GM23338 (cell line): Measurements from ENCODE around the gene TPRG1. TPM values are rescaled to one million over a fixed set of nuclear protein-coding genes. Genes with fewer than 3 reads are reported as not detected.

ENCODE experiments used
- ATAC-seq: fragments of 200-7000 bp; cut with Tn5 transposase; 3 replicates; pipeline ENCODE4 v1.9.1; 2020
- DNase-seq: peaks from one replicate; pipeline ENCODE4 v3.0.0-alpha.2; 2015; ENCODE audit warnings: low spot score
- H2AFZ ChIP-seq: fragments of 200-600 bp; sonication (generic); 2 replicates; pipeline ENCODE4 v1.8.0; 2016; ENCODE audit warnings: antibody characterized with exemption, mild to moderate bottlenecking, moderate library complexity
- H3F3A ChIP-seq: fragments of 200-600 bp; sonication (generic); replicated peaks from 2 replicates; pipeline ENCODE4 v1.8.0; 2017; ENCODE audit warnings: antibody characterized with exemption, mixed run types, low read depth
- H3K27ac ChIP-seq: fragments of 200-600 bp; sonication (generic); 2 replicates; pipeline ENCODE4 v1.6.1; 2016; ENCODE audit warnings: low read depth
- H3K27me3 ChIP-seq: fragments of 200-600 bp; sonication (generic); 2 replicates; pipeline ENCODE4 v1.8.0; 2016; ENCODE audit warnings: mild to moderate bottlenecking, mixed run types, moderate library complexity; ENCODE audit not compliant: insufficient read depth
- H3K36me3 ChIP-seq: fragments of 200-600 bp; sonication (generic); 2 replicates; pipeline ENCODE4 v1.8.0; 2016; ENCODE audit warnings: mild to moderate bottlenecking; ENCODE audit not compliant: insufficient read depth
- H3K4me1 ChIP-seq: fragments of 200-600 bp; sonication (generic); 2 replicates; pipeline ENCODE4 v1.8.0; 2016; ENCODE audit warnings: mild to moderate bottlenecking, moderate library complexity; ENCODE audit not compliant: insufficient read depth
- H3K4me2 ChIP-seq: fragments of 200-600 bp; sonication (generic); 2 replicates; pipeline ENCODE4 v1.7.1; 2017; ENCODE audit warnings: mixed run types
- H3K4me3 ChIP-seq: fragments of 200-600 bp; sonication (generic); 2 replicates; pipeline ENCODE4 v1.6.1; 2016; ENCODE audit warnings: mixed run types
- H3K79me2 ChIP-seq: fragments of 200-600 bp; sonication (generic); replicated peaks from 2 replicates; pipeline ENCODE4 v1.8.0; 2017; ENCODE audit warnings: mild to moderate bottlenecking; ENCODE audit not compliant: insufficient read depth
- H3K9me2 ChIP-seq: fragments of 200-600 bp; sonication (generic); 2 replicates; pipeline ENCODE4 v1.8.0; 2017; ENCODE audit not compliant: insufficient read depth
- H4K20me1 ChIP-seq: fragments of 200-600 bp; sonication (generic); replicated peaks from 2 replicates; pipeline ENCODE4 v1.8.0; 2017; ENCODE audit warnings: mild to moderate bottlenecking; ENCODE audit not compliant: insufficient read depth
- H3K27ac Mint-ChIP-seq: 2 replicates; pipeline ENCODE4 v1.8.0; 2020; ENCODE audit warnings: inconsistent platforms, mild to moderate bottlenecking, moderate library complexity, mixed read lengths
- H3K27me3 Mint-ChIP-seq: 3 replicates; pipeline ENCODE4 v1.8.0; 2022; ENCODE audit warnings: low read depth, mild to moderate bottlenecking, moderate library complexity, mixed read lengths, inconsistent platforms; ENCODE audit not compliant: insufficient read depth, poor library complexity
- H3K36me3 Mint-ChIP-seq: 3 replicates; pipeline ENCODE4 v1.8.0; 2021; ENCODE audit warnings: low read depth, mild to moderate bottlenecking, inconsistent platforms, moderate library complexity, mixed read lengths
- H3K4me1 Mint-ChIP-seq: 3 replicates; pipeline ENCODE4 v1.8.0; 2020; ENCODE audit warnings: mild to moderate bottlenecking, inconsistent platforms, mixed read lengths
- H3K4me3 Mint-ChIP-seq: 3 replicates; pipeline ENCODE4 v1.8.0; 2021; ENCODE audit warnings: moderate library complexity, mild to moderate bottlenecking, inconsistent platforms, mixed read lengths
- H3K9me3 Mint-ChIP-seq: 3 replicates; pipeline ENCODE4 v1.8.0; 2020; ENCODE audit warnings: moderate library complexity, mild to moderate bottlenecking, inconsistent platforms, mixed read lengths
- CREB1 ChIP-seq: fragments of 250-450 bp; sonication (Bioruptor Pico); IDR thresholded peaks from 2 replicates; pipeline ENCODE4 v1.5.0; 2020; ENCODE audit warnings: low read depth, mild to moderate bottlenecking, moderate library complexity
- EZH2 ChIP-seq: fragments of 200-600 bp; sonication (generic); IDR thresholded peaks from one replicate; pipeline ENCODE4 v1.8.0; 2017; ENCODE audit warnings: antibody characterized with exemption, mild to moderate bottlenecking, low read depth; ENCODE audit not compliant: unreplicated experiment
- EZH2phosphoT487 ChIP-seq: fragments of 200-600 bp; sonication (generic); IDR thresholded peaks from one replicate; pipeline ENCODE4 v1.8.1; 2018; ENCODE audit warnings: antibody characterized with exemption; ENCODE audit not compliant: unreplicated experiment
- JUNB ChIP-seq: IDR thresholded peaks from one replicate; pipeline ENCODE4 v1.6.1; 2016; ENCODE audit warnings: antibody characterized with exemption; ENCODE audit not compliant: unreplicated experiment
- POLR2AphosphoS5 ChIP-seq: IDR thresholded peaks from 2 replicates; pipeline ENCODE4 v1.6.1; 2016; ENCODE audit warnings: antibody characterized with exemption, low read depth
- ZNF331 ChIP-seq: fragments of 250-450 bp; sonication (Bioruptor Pico); IDR thresholded peaks from 2 replicates; pipeline ENCODE4 v1.5.0; 2020; ENCODE audit warnings: low read depth, mild to moderate bottlenecking, moderate library complexity
- polyA plus RNA-seq: library from polyadenylated mRNA; unstranded; fragments of >200 nt; fragmentation: Nextera tagmentation; extraction: Ambion mirVana; gene quantifications from 2 replicates; pipeline ENCODE4 v1.2.1, GENCODE V29; 2016
- total RNA-seq: library from RNA; depleted of rRNA; stranded (reverse); fragments of >200 nt; shearing (Covaris generic); gene quantifications from 2 replicates; pipeline ENCODE4 v1.2.3, GENCODE V29; 2014
- TF ChIP-seq, protein P1 (sequence below): fragments of 250-450 bp; sonication (Bioruptor Pico); IDR thresholded peaks from 2 replicates; pipeline ENCODE4 v1.5.0; 2020; ENCODE audit warnings: mild to moderate bottlenecking, moderate library complexity
- TF ChIP-seq, protein P2 (sequence below), 2 experiments: fragments of 200-600 bp in 1 of 2; sonication (generic) in 1 of 2; conservative IDR thresholded peaks; 2 replicates each; pipeline versions ENCODE4 v1.5.1 to v1.6.1; 2016 to 2017; ENCODE audit warnings: antibody characterized with exemption in 2 of 2, low read depth in 2 of 2, mild to moderate bottlenecking in 2 of 2, moderate library complexity in 1 of 2

The TPRG1 gene
- total and polyA plus RNA-seq, 2 experiments from 2014 or later = 0.74 to 1.7 TPM

DNA sequence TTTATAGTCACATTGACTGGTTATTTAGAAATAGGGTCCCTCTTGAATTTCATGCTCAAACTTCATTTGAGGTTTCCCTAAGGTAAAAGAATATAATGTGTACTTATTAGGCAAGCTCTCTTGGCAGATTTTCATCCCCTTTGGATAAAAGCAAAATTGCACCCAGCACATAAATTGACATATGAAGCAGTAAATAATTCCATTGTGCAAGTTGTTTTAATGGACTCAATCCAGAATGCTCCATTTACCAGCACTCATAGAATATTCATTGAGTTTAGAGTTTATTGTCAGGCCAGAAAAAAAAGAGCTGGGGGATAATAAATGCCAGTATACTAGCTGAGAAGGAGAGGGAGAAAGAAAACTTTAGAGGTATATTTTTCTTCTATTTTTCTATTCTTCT is 136.8 kb downstream of the TPRG1 start (continued):
- TF ChIP-seq, protein P1, sequence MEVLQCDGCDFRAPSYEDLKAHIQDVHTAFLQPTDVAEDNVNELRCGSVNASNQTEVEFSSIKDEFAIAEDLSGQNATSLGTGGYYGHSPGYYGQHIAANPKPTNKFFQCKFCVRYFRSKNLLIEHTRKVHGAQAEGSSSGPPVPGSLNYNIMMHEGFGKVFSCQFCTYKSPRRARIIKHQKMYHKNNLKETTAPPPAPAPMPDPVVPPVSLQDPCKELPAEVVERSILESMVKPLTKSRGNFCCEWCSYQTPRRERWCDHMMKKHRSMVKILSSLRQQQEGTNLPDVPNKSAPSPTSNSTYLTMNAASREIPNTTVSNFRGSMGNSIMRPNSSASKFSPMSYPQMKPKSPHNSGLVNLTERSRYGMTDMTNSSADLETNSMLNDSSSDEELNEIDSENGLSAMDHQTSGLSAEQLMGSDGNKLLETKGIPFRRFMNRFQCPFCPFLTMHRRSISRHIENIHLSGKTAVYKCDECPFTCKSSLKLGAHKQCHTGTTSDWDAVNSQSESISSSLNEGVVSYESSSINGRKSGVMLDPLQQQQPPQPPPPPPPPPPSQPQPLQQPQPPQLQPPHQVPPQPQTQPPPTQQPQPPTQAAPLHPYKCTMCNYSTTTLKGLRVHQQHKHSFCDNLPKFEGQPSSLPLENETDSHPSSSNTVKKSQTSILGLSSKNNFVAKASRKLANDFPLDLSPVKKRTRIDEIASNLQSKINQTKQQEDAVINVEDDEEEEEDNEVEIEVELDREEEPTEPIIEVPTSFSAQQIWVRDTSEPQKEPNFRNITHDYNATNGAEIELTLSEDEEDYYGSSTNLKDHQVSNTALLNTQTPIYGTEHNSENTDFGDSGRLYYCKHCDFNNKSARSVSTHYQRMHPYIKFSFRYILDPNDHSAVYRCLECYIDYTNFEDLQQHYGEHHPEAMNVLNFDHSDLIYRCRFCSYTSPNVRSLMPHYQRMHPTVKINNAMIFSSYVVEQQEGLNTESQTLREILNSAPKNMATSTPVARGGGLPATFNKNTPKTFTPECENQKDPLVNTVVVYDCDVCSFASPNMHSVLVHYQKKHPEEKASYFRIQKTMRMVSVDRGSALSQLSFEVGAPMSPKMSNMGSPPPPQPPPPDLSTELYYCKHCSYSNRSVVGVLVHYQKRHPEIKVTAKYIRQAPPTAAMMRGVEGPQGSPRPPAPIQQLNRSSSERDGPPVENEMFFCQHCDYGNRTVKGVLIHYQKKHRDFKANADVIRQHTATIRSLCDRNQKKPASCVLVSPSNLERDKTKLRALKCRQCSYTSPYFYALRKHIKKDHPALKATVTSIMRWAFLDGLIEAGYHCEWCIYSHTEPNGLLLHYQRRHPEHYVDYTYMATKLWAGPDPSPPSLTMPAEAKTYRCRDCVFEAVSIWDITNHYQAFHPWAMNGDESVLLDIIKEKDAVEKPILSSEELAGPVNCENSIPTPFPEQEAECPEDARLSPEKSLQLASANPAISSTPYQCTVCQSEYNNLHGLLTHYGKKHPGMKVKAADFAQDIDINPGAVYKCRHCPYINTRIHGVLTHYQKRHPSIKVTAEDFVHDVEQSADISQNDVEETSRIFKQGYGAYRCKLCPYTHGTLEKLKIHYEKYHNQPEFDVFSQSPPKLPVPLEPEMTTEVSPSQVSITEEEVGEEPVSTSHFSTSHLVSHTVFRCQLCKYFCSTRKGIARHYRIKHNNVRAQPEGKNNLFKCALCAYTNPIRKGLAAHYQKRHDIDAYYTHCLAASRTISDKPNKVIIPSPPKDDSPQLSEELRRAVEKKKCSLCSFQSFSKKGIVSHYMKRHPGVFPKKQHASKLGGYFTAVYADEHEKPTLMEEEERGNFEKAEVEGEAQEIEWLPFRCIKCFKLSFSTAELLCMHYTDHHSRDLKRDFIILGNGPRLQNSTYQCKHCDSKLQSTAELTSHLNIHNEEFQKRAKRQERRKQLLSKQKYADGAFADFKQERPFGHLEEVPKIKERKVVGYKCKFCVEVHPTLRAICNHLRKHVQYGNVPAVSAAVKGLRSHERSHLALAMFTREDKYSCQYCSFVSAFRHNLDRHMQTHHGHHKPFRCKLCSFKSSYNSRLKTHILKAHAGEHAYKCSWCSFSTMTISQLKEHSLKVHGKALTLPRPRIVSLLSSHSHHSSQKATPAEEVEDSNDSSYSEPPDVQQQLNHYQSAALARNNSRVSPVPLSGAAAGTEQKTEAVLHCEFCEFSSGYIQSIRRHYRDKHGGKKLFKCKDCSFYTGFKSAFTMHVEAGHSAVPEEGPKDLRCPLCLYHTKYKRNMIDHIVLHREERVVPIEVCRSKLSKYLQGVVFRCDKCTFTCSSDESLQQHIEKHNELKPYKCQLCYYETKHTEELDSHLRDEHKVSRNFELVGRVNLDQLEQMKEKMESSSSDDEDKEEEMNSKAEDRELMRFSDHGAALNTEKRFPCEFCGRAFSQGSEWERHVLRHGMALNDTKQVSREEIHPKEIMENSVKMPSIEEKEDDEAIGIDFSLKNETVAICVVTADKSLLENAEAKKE = no peak

DNA sequence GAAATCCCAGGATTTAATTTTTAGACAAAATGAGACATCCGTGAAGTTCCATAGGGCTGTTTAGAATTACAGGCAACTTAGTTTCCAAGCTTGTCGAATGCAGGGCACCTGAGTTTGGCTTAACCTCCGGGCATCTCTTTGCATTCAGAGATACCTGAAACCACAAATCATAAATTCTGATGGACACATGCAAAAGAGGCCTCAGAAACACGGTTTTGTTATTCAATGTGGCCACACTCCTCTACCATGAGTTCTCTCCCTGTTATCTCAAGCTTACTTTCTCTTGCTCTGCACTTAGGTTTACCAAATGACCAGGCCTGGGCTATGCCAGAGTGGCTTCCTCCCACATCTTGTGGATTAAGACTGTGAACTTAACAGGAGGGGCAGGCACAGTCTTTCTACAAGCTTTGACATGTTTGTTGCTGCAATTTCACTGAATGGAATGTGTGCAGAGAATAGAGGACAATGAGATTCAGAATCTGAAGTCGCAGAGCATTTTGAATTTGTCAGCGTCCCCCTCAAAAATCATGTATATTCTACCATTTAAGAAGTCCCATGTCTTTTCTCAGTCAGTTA is 137.7 kb downstream of the TPRG1 start:
- Mint-ChIP-seq H3K4me3 (no peak overlapping the region), H3K27ac (no peak overlapping the region; the same call in 1 of the 2 replicates), H3K4me1 (peaks cover 14% of the 10 kb centered on the region), H3K36me3 (no peaks in the 10 kb centered on the region), H3K27me3 (no peaks in the 10 kb centered on the region), H3K9me3 (no peaks in the 10 kb centered on the region)
- Histone ChIP-seq H3K79me2 (no peaks in the 10 kb centered on the region), H3K9me2 (no peaks in the 10 kb centered on the region; the same call in 1 of the 2 replicates), H3K27me3 (no peaks in the 10 kb centered on the region), H3F3A (no peaks in the 10 kb centered on the region), H3K4me2 (no peak overlapping the region), H3K27ac (no peak overlapping the region), H3K4me3 (no peak overlapping the region), H2AFZ (peak overlapping the region; percentile 75), H3K4me1 (peaks cover 18% of the 10 kb centered on the region), H3K36me3 (no peaks in the 10 kb centered on the region), H4K20me1 (no peaks in the 10 kb centered on the region)
- ATAC-seq (no peak), DNase-seq (no peak)
- no peak for TF ChIP-seq POLR2AphosphoS5
- TF ChIP-seq EZH2 = no peak
- TF ChIP-seq CREB1 (CRISPR knock-in tag) = no peak
- TF ChIP-seq, protein P1 = no peak
- TF ChIP-seq ZNF331 = no peak
- TF ChIP-seq EZH2phosphoT487 = no peak
- no peak for TF ChIP-seq JUNB
- TF ChIP-seq, protein P2, sequence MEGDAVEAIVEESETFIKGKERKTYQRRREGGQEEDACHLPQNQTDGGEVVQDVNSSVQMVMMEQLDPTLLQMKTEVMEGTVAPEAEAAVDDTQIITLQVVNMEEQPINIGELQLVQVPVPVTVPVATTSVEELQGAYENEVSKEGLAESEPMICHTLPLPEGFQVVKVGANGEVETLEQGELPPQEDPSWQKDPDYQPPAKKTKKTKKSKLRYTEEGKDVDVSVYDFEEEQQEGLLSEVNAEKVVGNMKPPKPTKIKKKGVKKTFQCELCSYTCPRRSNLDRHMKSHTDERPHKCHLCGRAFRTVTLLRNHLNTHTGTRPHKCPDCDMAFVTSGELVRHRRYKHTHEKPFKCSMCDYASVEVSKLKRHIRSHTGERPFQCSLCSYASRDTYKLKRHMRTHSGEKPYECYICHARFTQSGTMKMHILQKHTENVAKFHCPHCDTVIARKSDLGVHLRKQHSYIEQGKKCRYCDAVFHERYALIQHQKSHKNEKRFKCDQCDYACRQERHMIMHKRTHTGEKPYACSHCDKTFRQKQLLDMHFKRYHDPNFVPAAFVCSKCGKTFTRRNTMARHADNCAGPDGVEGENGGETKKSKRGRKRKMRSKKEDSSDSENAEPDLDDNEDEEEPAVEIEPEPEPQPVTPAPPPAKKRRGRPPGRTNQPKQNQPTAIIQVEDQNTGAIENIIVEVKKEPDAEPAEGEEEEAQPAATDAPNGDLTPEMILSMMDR (conservative IDR thresholded peaks at IDR 0.05; ENCODE audit: low read depth in 2 of 2) = no peak
